ENCODE measurements around the gene TMEM167A.

The TMEM167A gene

DNA sequence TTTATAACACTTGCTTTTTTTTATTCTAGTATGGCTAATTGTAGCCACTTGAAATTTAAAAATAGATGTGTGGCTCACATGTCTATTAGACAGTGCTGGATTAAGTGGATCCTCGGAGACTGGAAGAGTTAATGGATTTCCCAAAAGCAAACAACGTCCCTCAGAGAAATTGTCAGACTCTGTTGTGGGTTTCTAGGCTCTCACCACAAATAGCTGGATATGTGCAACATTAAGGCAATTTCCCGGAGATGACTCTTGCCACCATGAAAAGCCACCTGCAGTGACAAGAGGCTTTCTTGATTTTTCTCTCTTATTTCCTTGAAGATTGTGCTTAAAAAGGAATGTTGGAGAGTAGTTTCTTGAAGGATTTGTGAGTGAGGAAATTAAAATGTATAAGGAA, 43.2 kb downstream of the TMEM167A start:
- WGBS: 87% methylated on average over 3 of the region's 3 CpGs
- Histone ChIP-seq H3K4me1 (ENCODE audit: insufficient read depth, low read length) (peaks cover 30% of the 10 kb centered on the region), H3K9me3 (ENCODE audit: insufficient read depth, low read depth, low read length) (no peaks in the 10 kb centered on the region), H3K4me3 (ENCODE audit: low read length) (no peak overlapping the region), H3K9ac (ENCODE audit: low read depth, low read length) (no peak overlapping the region), H3K27me3 (ENCODE audit: insufficient read depth, low read length) (no peaks in the 10 kb centered on the region), H3K36me3 (ENCODE audit: insufficient read depth, low read length) (no peaks in the 10 kb centered on the region), H3K27ac (ENCODE audit: low read depth, low read length) (no peak overlapping the region)

- H3K36me3 ChIP-seq (ENCODE audit: insufficient read depth, low read length): no peaks in the 10 kb centered on the region
- no peaks in the 10 kb centered on the region for H3K9me3 ChIP-seq (ENCODE audit: insufficient read depth, low read depth, low read length)
- WGBS: 91% methylated on average over 1 of the region's 1 CpG
- H3K4me1 ChIP-seq (ENCODE audit: insufficient read depth, low read length): peaks cover 40% of the 10 kb centered on the region
- no peak overlapping the region for H3K4me3 ChIP-seq (ENCODE audit: low read length)
- no peaks in the 10 kb centered on the region for H3K27me3 ChIP-seq (ENCODE audit: insufficient read depth, low read length)
- no peak overlapping the region for H3K9ac ChIP-seq (ENCODE audit: low read depth, low read length)
- H3K27ac ChIP-seq (ENCODE audit: low read depth, low read length): no peak overlapping the region
Observed at GRCh38 chr5:83031381-83031780, 45.8 kb downstream of the TMEM167A start.

DNA sequence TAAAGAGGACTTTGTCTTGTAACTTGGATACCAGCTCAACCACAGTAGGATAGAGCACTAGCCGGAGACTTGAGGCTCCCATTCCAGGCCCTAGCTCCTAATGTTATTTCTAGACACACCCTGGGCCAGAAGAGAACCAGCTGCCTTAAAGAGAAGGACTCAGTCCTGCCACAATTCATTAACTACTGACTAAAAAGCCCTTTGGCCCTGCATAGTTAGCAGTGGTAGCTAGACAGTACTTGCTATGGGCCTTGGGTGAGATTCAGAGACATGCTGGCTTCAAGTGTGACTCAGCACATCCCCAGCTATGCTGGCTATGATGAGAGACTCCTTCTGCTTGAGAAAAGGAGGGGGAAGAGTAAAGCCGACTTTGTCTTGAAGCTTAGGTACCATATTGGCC, 47.3 kb downstream of the TMEM167A start:
- no peaks in the 10 kb centered on the region for H3K36me3 ChIP-seq (ENCODE audit: insufficient read depth, low read length)
- H3K27me3 ChIP-seq (ENCODE audit: insufficient read depth, low read length): no peaks in the 10 kb centered on the region
- peaks cover 41% of the 10 kb centered on the region for H3K4me1 ChIP-seq (ENCODE audit: insufficient read depth, low read length)
- no peaks in the 10 kb centered on the region for H3K9me3 ChIP-seq (ENCODE audit: insufficient read depth, low read depth, low read length)
- H3K9ac ChIP-seq (ENCODE audit: low read depth, low read length): no peak overlapping the region
- H3K27ac ChIP-seq (ENCODE audit: low read depth, low read length): no peak overlapping the region
- WGBS: 93% methylated on average over 2 of the region's 2 CpGs
- no peak overlapping the region for H3K4me3 ChIP-seq (ENCODE audit: low read length)

GRCh38 chr5:83026930-83027687, 50.1 kb downstream of the TMEM167A start:
- H3K9ac ChIP-seq (ENCODE audit: low read depth, low read length): peak overlapping the region; percentile 51; the same call in 1 of the 2 replicates
- peaks cover 35% of the 10 kb centered on the region for H3K4me1 ChIP-seq (ENCODE audit: insufficient read depth, low read length)
- no peaks in the 10 kb centered on the region for H3K36me3 ChIP-seq (ENCODE audit: insufficient read depth, low read length)
- H3K27ac ChIP-seq (ENCODE audit: low read depth, low read length): peak overlapping the region; percentile 94
- H3K9me3 ChIP-seq (ENCODE audit: insufficient read depth, low read depth, low read length): no peaks in the 10 kb centered on the region
- H3K4me3 ChIP-seq (ENCODE audit: low read length): peak overlapping the region; percentile 19
- no peaks in the 10 kb centered on the region for H3K27me3 ChIP-seq (ENCODE audit: insufficient read depth, low read length)
- 27% methylated on average over 4 of the region's 4 CpGs for WGBS

DNA sequence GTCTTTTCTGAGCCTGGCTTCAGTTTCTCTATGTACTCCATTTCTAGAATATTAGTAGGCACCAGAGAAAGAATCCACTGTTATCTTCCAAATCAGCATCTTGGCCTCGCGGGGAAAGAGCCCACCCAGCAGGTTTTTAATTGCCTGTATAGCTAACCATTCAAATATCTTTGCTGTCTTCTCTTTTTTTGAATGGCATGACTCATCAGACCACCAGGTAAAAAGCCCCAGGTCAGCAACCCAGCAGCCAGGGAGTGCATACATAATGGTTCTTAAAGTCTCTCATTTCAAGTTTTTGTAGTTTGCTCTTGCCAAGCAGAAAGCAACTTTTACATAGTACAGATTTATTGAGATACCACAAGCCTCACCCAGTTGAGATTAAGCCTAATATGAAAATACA, 50.7 kb downstream of the TMEM167A start:
- 0% methylated on average over 2 of the region's 2 CpGs for WGBS
- Histone ChIP-seq H3K4me3 (ENCODE audit: low read length) (peak overlapping the region; percentile 14), H3K27ac (ENCODE audit: low read depth, low read length) (peak overlapping the region; percentile 94), H3K9me3 (ENCODE audit: insufficient read depth, low read depth, low read length) (no peaks in the 10 kb centered on the region), H3K9ac (ENCODE audit: low read depth, low read length) (peak overlapping the region; percentile 51; the same call in 1 of the 2 replicates), H3K36me3 (ENCODE audit: insufficient read depth, low read length) (no peaks in the 10 kb centered on the region), H3K27me3 (ENCODE audit: insufficient read depth, low read length) (no peaks in the 10 kb centered on the region), H3K4me1 (ENCODE audit: insufficient read depth, low read length) (peaks cover 35% of the 10 kb centered on the region)

GRCh38 chr5:83025690-83026478, 51.3 kb downstream of the TMEM167A start:
- Histone ChIP-seq H3K27ac (ENCODE audit: low read depth, low read length) (peak overlapping the region; percentile 94), H3K4me3 (ENCODE audit: low read length) (peak overlapping the region; percentile 14; the same call in 1 of the 2 replicates), H3K4me1 (ENCODE audit: insufficient read depth, low read length) (peaks cover 35% of the 10 kb centered on the region), H3K27me3 (ENCODE audit: insufficient read depth, low read length) (no peaks in the 10 kb centered on the region), H3K36me3 (ENCODE audit: insufficient read depth, low read length) (no peaks in the 10 kb centered on the region), H3K9ac (ENCODE audit: low read depth, low read length) (peak overlapping the region; percentile 25; the same call in 1 of the 2 replicates), H3K9me3 (ENCODE audit: insufficient read depth, low read depth, low read length) (no peaks in the 10 kb centered on the region)
- 26% methylated on average over 8 of the region's 8 CpGs for WGBS

GRCh38 chr5:83022334-83022733, 54.9 kb downstream of the TMEM167A start:
- no peaks in the 10 kb centered on the region for H3K9me3 ChIP-seq (ENCODE audit: insufficient read depth, low read depth, low read length)

GRCh38 chr5:83015676-83016075, 61.5 kb downstream of the TMEM167A start:
- WGBS: 48% methylated on average over 2 of the region's 2 CpGs
- H3K4me3 ChIP-seq (ENCODE audit: low read length): no peak overlapping the region
- no peak overlapping the region for H3K27ac ChIP-seq (ENCODE audit: low read depth, low read length)
- H3K9ac ChIP-seq (ENCODE audit: low read depth, low read length): no peak overlapping the region
- H3K9me3 ChIP-seq (ENCODE audit: insufficient read depth, low read depth, low read length): no peaks in the 10 kb centered on the region
- peaks cover 21% of the 10 kb centered on the region for H3K4me1 ChIP-seq (ENCODE audit: insufficient read depth, low read length)
- no peaks in the 10 kb centered on the region for H3K27me3 ChIP-seq (ENCODE audit: insufficient read depth, low read length)
- H3K36me3 ChIP-seq (ENCODE audit: insufficient read depth, low read length): no peaks in the 10 kb centered on the region

More at GRCh38 chr5:83022334-83022733, 54.9 kb downstream of the TMEM167A start:
- Histone ChIP-seq H3K27ac (ENCODE audit: low read depth, low read length) (no peak overlapping the region), H3K4me1 (ENCODE audit: insufficient read depth, low read length) (peaks cover 33% of the 10 kb centered on the region), H3K36me3 (ENCODE audit: insufficient read depth, low read length) (no peaks in the 10 kb centered on the region), H3K9ac (ENCODE audit: low read depth, low read length) (no peak overlapping the region), H3K4me3 (ENCODE audit: low read length) (no peak overlapping the region), H3K27me3 (ENCODE audit: insufficient read depth, low read length) (no peaks in the 10 kb centered on the region)
- WGBS: 88% methylated on average over 4 of the region's 4 CpGs

DNA sequence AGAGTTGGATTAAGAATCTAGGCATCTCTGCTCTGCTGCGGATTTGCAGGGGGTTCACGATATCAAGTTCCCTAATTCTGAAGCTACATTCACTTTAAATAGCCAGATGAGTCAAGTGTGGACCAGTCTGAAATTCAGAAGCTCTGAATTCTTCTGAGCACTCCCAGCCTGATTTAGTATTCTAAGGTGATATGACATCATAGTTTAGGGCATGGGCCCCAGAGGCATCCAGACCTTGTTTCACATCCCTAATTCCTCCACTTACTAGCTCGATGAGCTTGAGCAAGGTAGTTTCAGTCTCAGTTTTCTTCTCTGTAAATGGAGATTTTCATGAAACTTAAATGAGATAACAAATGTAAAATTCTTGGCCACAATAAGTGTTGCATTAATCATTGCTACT, 65.2 kb downstream of the TMEM167A start:
- Histone ChIP-seq H3K4me3 (ENCODE audit: low read length) (no peak overlapping the region), H3K9ac (ENCODE audit: low read depth, low read length) (no peak overlapping the region), H3K9me3 (ENCODE audit: insufficient read depth, low read depth, low read length) (no peaks in the 10 kb centered on the region), H3K36me3 (ENCODE audit: insufficient read depth, low read length) (no peaks in the 10 kb centered on the region), H3K27ac (ENCODE audit: low read depth, low read length) (no peak overlapping the region), H3K27me3 (ENCODE audit: insufficient read depth, low read length) (no peaks in the 10 kb centered on the region), H3K4me1 (ENCODE audit: insufficient read depth, low read length) (peaks cover 23% of the 10 kb centered on the region)
- 95% methylated on average over 2 of the region's 3 CpGs for WGBS

GRCh38 chr5:83009408-83009807, 67.8 kb downstream of the TMEM167A start:
- H3K9me3 ChIP-seq (ENCODE audit: insufficient read depth, low read depth, low read length): no peaks in the 10 kb centered on the region
- peaks cover 29% of the 10 kb centered on the region for H3K4me1 ChIP-seq (ENCODE audit: insufficient read depth, low read length)
- H3K36me3 ChIP-seq (ENCODE audit: insufficient read depth, low read length): no peaks in the 10 kb centered on the region
- no peaks in the 10 kb centered on the region for H3K27me3 ChIP-seq (ENCODE audit: insufficient read depth, low read length)
- no peak overlapping the region for H3K27ac ChIP-seq (ENCODE audit: low read depth, low read length)
- H3K9ac ChIP-seq (ENCODE audit: low read depth, low read length): no peak overlapping the region
- 90% methylated on average over 1 of the region's 1 CpG for WGBS
- H3K4me3 ChIP-seq (ENCODE audit: low read length): no peak overlapping the region

GRCh38 chr5:83007755-83008154, 69.4 kb downstream of the TMEM167A start:
- H3K36me3 ChIP-seq (ENCODE audit: insufficient read depth, low read length): no peaks in the 10 kb centered on the region
- H3K27ac ChIP-seq (ENCODE audit: low read depth, low read length): 0 out of 2 replicates have a peak overlapping the region, but pooled peaks have one; percentile 25
- H3K9me3 ChIP-seq (ENCODE audit: insufficient read depth, low read depth, low read length): no peaks in the 10 kb centered on the region
- H3K27me3 ChIP-seq (ENCODE audit: insufficient read depth, low read length): no peaks in the 10 kb centered on the region
- WGBS: 29% methylated on average over 1 of the region's 1 CpG
- peaks cover 43% of the 10 kb centered on the region for H3K4me1 ChIP-seq (ENCODE audit: insufficient read depth, low read length)
- no peak overlapping the region for H3K9ac ChIP-seq (ENCODE audit: low read depth, low read length)
- H3K4me3 ChIP-seq (ENCODE audit: low read length): no peak overlapping the region

All from HUES64 (cell line).